Keratinocyte (primary cell): ENCODE measurements around the gene PPARGC1A. TPM values are rescaled to one million over a fixed set of nuclear protein-coding genes. Genes with fewer than 3 reads are reported as not detected.

Source experiments
- DNase-seq: peaks from one replicate; pipeline ENCODE4 v3.0.0-alpha.2; 2011; ENCODE audit warnings: low read depth, missing footprints, low spot score
- FAIRE-seq: peaks from 2 replicates; lab custom pipeline; 2011; peaks lifted over from hg19 to GRCh38; lab: Jason Lieb, UNC
- H2AFZ ChIP-seq: 2 replicates; pipeline ENCODE4 v1.6.0; 2012; ENCODE audit warnings: low read length, control low read depth, inconsistent platforms; ENCODE audit not compliant: control insufficient read depth
- H3K27ac ChIP-seq: 2 replicates; pipeline ENCODE4 v1.5.1; 2011; ENCODE audit warnings: low read length; ENCODE audit not compliant: control insufficient read depth, insufficient read depth
- H3K27me3 ChIP-seq: 3 replicates; pipeline ENCODE4 v1.6.0; 2011; ENCODE audit warnings: low read length; ENCODE audit not compliant: control insufficient read depth, insufficient read depth; ENCODE audit errors: extremely low read depth
- H3K36me3 ChIP-seq, 2 experiments: 2 replicates in 1 of 2; 3 replicates in 1 of 2; pipeline ENCODE4 v1.5.1; 2011; ENCODE audit warnings: low read length in 2 of 2, mild to moderate bottlenecking in 1 of 2; ENCODE audit not compliant: control insufficient read depth in 2 of 2, insufficient read depth in 2 of 2; ENCODE audit errors: extremely low read depth in 1 of 2
- H3K4me1 ChIP-seq: 3 replicates; pipeline ENCODE4 v1.5.1; 2011; ENCODE audit warnings: low read length; ENCODE audit not compliant: control insufficient read depth, insufficient read depth; ENCODE audit errors: extremely low read depth
- H3K4me2 ChIP-seq: 3 replicates; pipeline ENCODE4 v1.6.0; 2011; ENCODE audit warnings: low read depth, low read length; ENCODE audit not compliant: control insufficient read depth, insufficient read depth; ENCODE audit errors: extremely low read depth
- H3K4me3 ChIP-seq, 3 experiments: fragments of 200-600 bp in 1 of 3; sonication (generic) in 1 of 3; 2 replicates in 2 of 3; 3 replicates in 1 of 3; pipeline ENCODE4 v1.5.1; 2011 to 2016; ENCODE audit warnings: low read length in 3 of 3, mild to moderate bottlenecking in 3 of 3, control low read depth in 2 of 3, inconsistent platforms in 1 of 3, low read depth in 1 of 3, mixed read lengths in 1 of 3, mixed run types in 1 of 3, moderate library complexity in 1 of 3; ENCODE audit not compliant: control insufficient read depth in 2 of 3, insufficient read depth in 2 of 3; ENCODE audit errors: extremely low read depth in 1 of 3
- H3K79me2 ChIP-seq: 2 replicates; pipeline ENCODE4 v1.6.0; 2012; ENCODE audit warnings: low read length; ENCODE audit not compliant: control insufficient read depth, insufficient read depth
- H3K9ac ChIP-seq: 3 replicates; pipeline ENCODE4 v1.6.0; 2011; ENCODE audit warnings: low read length; ENCODE audit not compliant: control insufficient read depth, insufficient read depth; ENCODE audit errors: extremely low read depth
- H3K9me1 ChIP-seq: 3 replicates; pipeline ENCODE4 v1.6.0; 2011; ENCODE audit warnings: low read length; ENCODE audit not compliant: control insufficient read depth, insufficient read depth; ENCODE audit errors: extremely low read depth
- H3K9me3 ChIP-seq: 2 replicates; pipeline ENCODE4 v1.5.1; 2012; ENCODE audit warnings: low read depth, low read length; ENCODE audit not compliant: control insufficient read depth
- H4K20me1 ChIP-seq: 3 replicates; pipeline ENCODE4 v1.6.0; 2011; ENCODE audit warnings: low read length; ENCODE audit not compliant: control insufficient read depth, insufficient read depth; ENCODE audit errors: extremely low read depth
- CTCF ChIP-seq, 3 experiments: IDR thresholded peaks in 1 of 3; conservative IDR thresholded peaks in 1 of 3; optimal IDR thresholded peaks in 1 of 3; 2 replicates in 2 of 3; 3 replicates in 1 of 3; pipeline versions ENCODE3 to v1.5.1; 2011; ENCODE audit warnings: low read length in 3 of 3, mild to moderate bottlenecking in 3 of 3, moderate library complexity in 2 of 3, control low read depth in 1 of 3, inconsistent platforms in 1 of 3; ENCODE audit not compliant: insufficient read depth in 2 of 3; ENCODE audit errors: extremely low read depth in 1 of 3
- EZH2 ChIP-seq: IDR thresholded peaks from one replicate; pipeline ENCODE4 v1.6.1; 2012; ENCODE audit warnings: inconsistent platforms, mild to moderate bottlenecking, low read length, moderate library complexity
- dilution Hi-C: fragments of 300-500 bp; cut with MboI; formaldehyde crosslinking; loops from one replicate; pipeline ENCODE4 v1.7.0; 2020; ENCODE audit warnings: low sequenced_read_pairs; ENCODE audit not compliant: extremely low pct_ligation_motif_present
- polyA plus RNA-seq, 5 experiments: library from polyadenylated mRNA; depleted of rRNA in 3 of 5; stranded (reverse) in 3 of 5; stranded (forward) in 1 of 5; unstranded in 1 of 5; fragments of >200 nt; gene quantifications; 1 replicate in 1 of 5; 2 replicates in 3 of 5; 3 replicates in 1 of 5; pipeline versions ENCODE4 v1.2.1 to v1.2.3, GENCODE V29; 2011 to 2012; ENCODE audit warnings: missing spikeins in 2 of 5, low read depth in 1 of 5, low replicate concordance in 1 of 5

The PPARGC1A gene
- polyA plus RNA-seq, 1 donor (not counting 4 experiments of a cell fraction or from before 2014, with no cell fraction given) = 0.18 TPM

GRCh38 chr4:23877758-23878229, 12.1 kb downstream of the PPARGC1A start:
- Histone ChIP-seq H3K4me2 (no peak overlapping the region), H3K79me2 (no peaks in the 10 kb centered on the region), H3K4me3 (no peak overlapping the region), H3K9me1 (no peaks in the 10 kb centered on the region), H3K9ac (no peak overlapping the region), H3K27me3 (peaks cover 3% of the 10 kb centered on the region), H4K20me1 (no peaks in the 10 kb centered on the region), H3K36me3 (no peaks in the 10 kb centered on the region), H2AFZ (no peak overlapping the region), H3K9me3 (no peaks in the 10 kb centered on the region), H3K27ac (no peak overlapping the region), H3K4me1 (no peaks in the 10 kb centered on the region)
- DNase-seq (no peak), FAIRE-seq (no peak)
- dilution Hi-C loops = no loop called here
- TF ChIP-seq EZH2 (no peak), CTCF (optimal IDR thresholded peaks at IDR 0.05 in 1 of 3, IDR thresholded peaks at IDR 0.05 in 1 of 3, conservative IDR thresholded peaks at IDR 0.05 in 1 of 3; ENCODE audit: extremely low read depth in 1 of 3, insufficient read depth in 2 of 3, low read length in 3 of 3) (no peak)

GRCh38 chr4:23876418-23877089, 13.3 kb downstream of the PPARGC1A start:
- no peak overlapping the region for H2AFZ ChIP-seq
- no peaks in the 10 kb centered on the region for H3K79me2 ChIP-seq
- no peak overlapping the region for H3K4me2 ChIP-seq
- peaks cover 3% of the 10 kb centered on the region for H3K27me3 ChIP-seq
- dilution Hi-C loops = no loop called here
- no peaks in the 10 kb centered on the region for H4K20me1 ChIP-seq
- no peak overlapping the region for H3K9ac ChIP-seq
- FAIRE-seq (no peak), DNase-seq (no peak)
- no peaks in the 10 kb centered on the region for H3K4me1 ChIP-seq
- TF ChIP-seq CTCF (optimal IDR thresholded peaks at IDR 0.05 in 1 of 3, IDR thresholded peaks at IDR 0.05 in 1 of 3, conservative IDR thresholded peaks at IDR 0.05 in 1 of 3; ENCODE audit: extremely low read depth in 1 of 3, insufficient read depth in 2 of 3, low read length in 3 of 3) = no peak
- TF ChIP-seq EZH2 = no peak
- H3K9me3 ChIP-seq = no peaks in the 10 kb centered on the region
- no peaks in the 10 kb centered on the region for H3K9me1 ChIP-seq
- H3K36me3 ChIP-seq = no peaks in the 10 kb centered on the region
- H3K4me3 ChIP-seq = no peak overlapping the region
- no peak overlapping the region for H3K27ac ChIP-seq
